HL-60 (cell line): ENCODE measurements around the gene FSTL5.

ENCODE experiments used
- DNase-seq, 2 experiments: peaks; one replicate each; pipeline ENCODE4 v3.0.0-alpha.2; 2010 to 2020; ENCODE audit warnings: low read depth in 1 of 2, low spot score in 1 of 2
- H3K27ac ChIP-seq: fragments of 250-450 bp; sonication (Bioruptor Pico); replicated peaks from 2 replicates; pipeline ENCODE4 v1.5.1; 2020; ENCODE audit warnings: mild to moderate bottlenecking, moderate library complexity
- H3K27me3 ChIP-seq: fragments of 250-450 bp; sonication (Bioruptor Pico); 2 replicates; pipeline ENCODE4 v1.5.1; 2021; ENCODE audit warnings: mild to moderate bottlenecking, moderate library complexity; ENCODE audit not compliant: insufficient read depth, poor library complexity, severe bottlenecking
- H3K4me3 ChIP-seq: replicated peaks from 2 replicates; pipeline ENCODE4 v1.5.1; 2011; ENCODE audit warnings: mild to moderate bottlenecking, control low read depth, low read length; ENCODE audit not compliant: insufficient read depth
- CTCF ChIP-seq: IDR thresholded peaks from one replicate; pipeline ENCODE4 v1.5.1; 2011; ENCODE audit warnings: low read length, control low read depth, inconsistent platforms; ENCODE audit not compliant: insufficient read depth
- GABPA ChIP-seq: IDR thresholded peaks from 2 replicates; pipeline ENCODE4 v1.6.1; 2012; ENCODE audit warnings: low read depth
- POLR2AphosphoS5 ChIP-seq: IDR thresholded peaks from 2 replicates; pipeline ENCODE4 v1.6.1; 2012; ENCODE audit warnings: low read depth
- REST ChIP-seq: IDR thresholded peaks from 2 replicates; pipeline ENCODE4 v1.6.1; 2012; ENCODE audit warnings: low read depth; ENCODE audit not compliant: insufficient replicate concordance
- SPI1 ChIP-seq: IDR thresholded peaks from 2 replicates; pipeline ENCODE4 v1.6.1; 2012; ENCODE audit warnings: low read depth, mild to moderate bottlenecking, borderline replicate concordance

Gene FSTL5

GRCh38 chr4:161815841-161816240 is 348.0 kb downstream of the FSTL5 start:
- no peak for DNase-seq
- H3K27ac ChIP-seq, result no peak overlapping the region
- no peaks in the 10 kb centered on the region for H3K27me3 ChIP-seq
- no peak overlapping the region for H3K4me3 ChIP-seq
- no peak for TF ChIP-seq GABPA
- no peak for TF ChIP-seq REST
- no peak for TF ChIP-seq SPI1
- TF ChIP-seq POLR2AphosphoS5, result no peak
- TF ChIP-seq CTCF, result no peak

- Histone ChIP-seq H3K4me3 (no peak overlapping the region), H3K27ac (no peak overlapping the region), H3K27me3 (no peaks in the 10 kb centered on the region)
- no peak for DNase-seq
- no peak for TF ChIP-seq REST
- 0 out of 2 replicates have a peak, but pooled peaks have one; percentile 15 for TF ChIP-seq SPI1
Observed at GRCh38 chr4:161813889-161814288, 349.9 kb downstream of the FSTL5 start.

GRCh38 chr4:161813389-161813788 is 350.4 kb downstream of the FSTL5 start:
- TF ChIP-seq POLR2AphosphoS5 (no peak), REST (no peak), CTCF (no peak), GABPA (no peak), SPI1 (no peak)

GRCh38 chr4:161803171-161803570 is 360.6 kb downstream of the FSTL5 start:
- Histone ChIP-seq H3K27me3 (no peaks in the 10 kb centered on the region), H3K4me3 (no peak overlapping the region), H3K27ac (no peak overlapping the region)
- DNase-seq, result no peak
- TF ChIP-seq POLR2AphosphoS5 (no peak), SPI1 (no peak), GABPA (no peak), REST (no peak), CTCF (no peak)

More at GRCh38 chr4:161813389-161813788, 350.4 kb downstream of the FSTL5 start:
- Histone ChIP-seq H3K27ac (no peak overlapping the region), H3K27me3 (no peaks in the 10 kb centered on the region), H3K4me3 (no peak overlapping the region)
- DNase-seq, result no peak
